Heart left ventricle (tissue), 16 donors: ENCODE results near the gene GNG7. TPM values are rescaled to one million over a fixed set of nuclear protein-coding genes. Genes with fewer than 3 reads are reported as not detected.

Experiments used
- ATAC-seq, 4 donors: fragments of 200-7000 bp; cut with Tn5 transposase; one replicate each; pipeline ENCODE4 v1.9.1; 2020 to 2022; ENCODE audit warnings: moderate library complexity in 4 of 4, mild to moderate bottlenecking in 3 of 4, moderate number of reproducible peaks in 1 of 4
- DNase-seq, 5 donors: peaks; one replicate each; pipeline ENCODE4 v3.0.0-alpha.2; 2020
- H3K27ac ChIP-seq, 12 donors: fragments of 200-600 bp; sonication (generic) in 4 of 12; one replicate each; pipeline versions ENCODE4 v1.5.0 to v1.8.0; 2016 to 2022; ENCODE audit warnings: mild to moderate bottlenecking in 2 of 12
- H3K27me3 ChIP-seq, 9 donors: fragments of 200-600 bp; sonication (generic) in 2 of 9; one replicate each; pipeline versions ENCODE4 v1.5.1 to v1.8.0; 2016 to 2022; ENCODE audit warnings: mild to moderate bottlenecking in 3 of 9
- H3K36me3 ChIP-seq, 9 donors: fragments of 200-600 bp; sonication (generic) in 2 of 9; one replicate each; pipeline versions ENCODE4 v1.5.0 to v1.8.0; 2018 to 2022; ENCODE audit warnings: mild to moderate bottlenecking in 2 of 9
- H3K4me1 ChIP-seq, 12 donors: fragments of 200-600 bp; sonication (generic) in 4 of 12; one replicate each; pipeline versions ENCODE4 v1.5.0 to v1.8.0; 2016 to 2022; ENCODE audit warnings: mild to moderate bottlenecking in 3 of 12
- H3K4me3 ChIP-seq, 12 donors: fragments of 200-600 bp; sonication (generic) in 4 of 12; one replicate each; pipeline versions ENCODE4 v1.5.0 to v1.8.0; 2017 to 2022; ENCODE audit warnings: mild to moderate bottlenecking in 9 of 12, moderate library complexity in 4 of 12
- H3K9me3 ChIP-seq, 12 donors: fragments of 200-600 bp; sonication (generic) in 4 of 12; one replicate each; pipeline versions ENCODE4 v1.5.0 to v1.8.0; 2016 to 2022; ENCODE audit warnings: mild to moderate bottlenecking in 1 of 12
- POLR2A ChIP-seq, 2 donors: fragments of 450-650 bp; IDR thresholded peaks; one replicate each; pipeline ENCODE4 v1.6.1; 2017; ENCODE audit warnings: antibody characterized with exemption in 2 of 2, mild to moderate bottlenecking in 2 of 2, moderate library complexity in 2 of 2
- WGBS, 4 donors: extraction: QIAGEN DNeasy Blood & Tissue Kit in 2 of 4; methylation state at CpG; one replicate each; pipeline versions ENCODE4 v1.1.5 to v1.1.7; 2013 to 2018; 5-methylcytosine and 5-hydroxymethylcytosine counted together
- intact Hi-C, 10 donors: fragments of 100-400 bp; cut with DNase I; formaldehyde crosslinking; loops; one replicate each; pipeline versions ENCODE4 v1.11.1 to v1.14.2; 2022
- polyA plus RNA-seq, 2 donors: library from polyadenylated mRNA; stranded (reverse); fragments of 200-250 nt; gene quantifications; one replicate each; pipeline ENCODE4 v1.2.3, GENCODE V29; 2013
- total RNA-seq, 9 donors: library from RNA; depleted of rRNA in 2 of 9; stranded (reverse); fragments of >200 nt in 2 of 9; fragmentation: NEBNext Ultra II Directional in 3 of 9; extraction: Animal tissue kit (Norgen Biotek cat#: 25700) in 3 of 9; gene quantifications; one replicate each; pipeline versions ENCODE4 v1.1.0 to v1.2.4, GENCODE V29; 2016 to 2023
- TF ChIP-seq, protein P1 (sequence below), 12 donors: fragments of 200-600 bp; sonication (generic) in 4 of 12; IDR thresholded peaks; one replicate each; pipeline versions ENCODE4 v1.5.0 to v1.8.0; 2018 to 2022; ENCODE audit warnings: antibody characterized with exemption in 12 of 12, mild to moderate bottlenecking in 5 of 12
- donor health status: ischemic (EF 13 %, LVEDD 7.1; RV severe dilation, severe dysfunction).
- donor health status: healthy with polysubstance abuse.
- donor health status: DM: no; HTN: yes; CAD: no.
- donor health status: DM: no; HTN: no; CAD: no.
- donor health status: ischemic (EF 25% LVEDD 6.9; RV normal size, moderate dysfunction).
- donor health status: ischemic (EF 25% LVEDD 5.7; RV mildly dilated, moderate dysfunction).
- donor health status: healthy.
- donor health status: DM: yes; HTN: yes; CAD: no.
- donor health status: ischemic (EF 35%, LVEDD 5.7; RV mildly dilated, moderate dysfunction).
- donor health status: nonischemic (EF 11% LVEDD 7.7; RV severe dilation, severe dysfunction).
- donor health status: DM: yes; HTN: yes; CAD: no.
- donor health status: PGD.
- donor health status: ischemic (EF 29% LVEDD 5.4; RV normal size, mild dysfunction).
- donor health status: nonischemic (EF 23%, LVEDD 6.1; RV moderate dilation, normal function).

GNG7 gene
- total and polyA plus RNA-seq, 11 donors: 11.7 to 46.4 (median 24.0) TPM

DNA sequence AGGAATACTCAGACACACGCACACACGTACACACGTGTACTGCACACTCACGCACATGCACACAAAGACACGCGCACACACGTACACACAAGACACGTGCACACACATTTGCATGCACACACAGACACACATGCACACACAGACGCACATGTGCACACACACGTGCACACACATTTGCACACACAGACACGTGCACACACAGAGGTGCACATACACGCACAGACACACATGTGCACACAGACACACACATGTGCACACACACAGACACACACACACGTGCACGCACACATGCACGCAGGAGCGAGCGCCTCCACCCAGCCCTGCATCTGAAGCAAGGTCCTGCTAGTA, 145.4 kb downstream of the GNG7 start:
- no peak for ATAC-seq
- no peak overlapping the region for H3K4me3 ChIP-seq
- TF ChIP-seq, protein P1, sequence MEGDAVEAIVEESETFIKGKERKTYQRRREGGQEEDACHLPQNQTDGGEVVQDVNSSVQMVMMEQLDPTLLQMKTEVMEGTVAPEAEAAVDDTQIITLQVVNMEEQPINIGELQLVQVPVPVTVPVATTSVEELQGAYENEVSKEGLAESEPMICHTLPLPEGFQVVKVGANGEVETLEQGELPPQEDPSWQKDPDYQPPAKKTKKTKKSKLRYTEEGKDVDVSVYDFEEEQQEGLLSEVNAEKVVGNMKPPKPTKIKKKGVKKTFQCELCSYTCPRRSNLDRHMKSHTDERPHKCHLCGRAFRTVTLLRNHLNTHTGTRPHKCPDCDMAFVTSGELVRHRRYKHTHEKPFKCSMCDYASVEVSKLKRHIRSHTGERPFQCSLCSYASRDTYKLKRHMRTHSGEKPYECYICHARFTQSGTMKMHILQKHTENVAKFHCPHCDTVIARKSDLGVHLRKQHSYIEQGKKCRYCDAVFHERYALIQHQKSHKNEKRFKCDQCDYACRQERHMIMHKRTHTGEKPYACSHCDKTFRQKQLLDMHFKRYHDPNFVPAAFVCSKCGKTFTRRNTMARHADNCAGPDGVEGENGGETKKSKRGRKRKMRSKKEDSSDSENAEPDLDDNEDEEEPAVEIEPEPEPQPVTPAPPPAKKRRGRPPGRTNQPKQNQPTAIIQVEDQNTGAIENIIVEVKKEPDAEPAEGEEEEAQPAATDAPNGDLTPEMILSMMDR (IDR thresholded peaks at IDR 0.05): no peak
- no peak for TF ChIP-seq POLR2A (IDR thresholded peaks at IDR 0.05)
- H3K36me3 ChIP-seq: no peaks in the 10 kb centered on the region
- H3K9me3 ChIP-seq: no peaks in the 10 kb centered on the region
- intact Hi-C loops: no loop called here
- no peaks in the 10 kb centered on the region for H3K27me3 ChIP-seq
- peaks cover 0 to 27% (median 3%) of the 10 kb centered on the region in 12 donors for H3K4me1 ChIP-seq
- DNase-seq: peak in 1 of 5 donors; percentile 34
- WGBS, 4 donors: 90 to 97% (median 93%) methylated on average over 17 of the region's 17 CpGs
- H3K27ac ChIP-seq: no peak overlapping the region

DNA sequence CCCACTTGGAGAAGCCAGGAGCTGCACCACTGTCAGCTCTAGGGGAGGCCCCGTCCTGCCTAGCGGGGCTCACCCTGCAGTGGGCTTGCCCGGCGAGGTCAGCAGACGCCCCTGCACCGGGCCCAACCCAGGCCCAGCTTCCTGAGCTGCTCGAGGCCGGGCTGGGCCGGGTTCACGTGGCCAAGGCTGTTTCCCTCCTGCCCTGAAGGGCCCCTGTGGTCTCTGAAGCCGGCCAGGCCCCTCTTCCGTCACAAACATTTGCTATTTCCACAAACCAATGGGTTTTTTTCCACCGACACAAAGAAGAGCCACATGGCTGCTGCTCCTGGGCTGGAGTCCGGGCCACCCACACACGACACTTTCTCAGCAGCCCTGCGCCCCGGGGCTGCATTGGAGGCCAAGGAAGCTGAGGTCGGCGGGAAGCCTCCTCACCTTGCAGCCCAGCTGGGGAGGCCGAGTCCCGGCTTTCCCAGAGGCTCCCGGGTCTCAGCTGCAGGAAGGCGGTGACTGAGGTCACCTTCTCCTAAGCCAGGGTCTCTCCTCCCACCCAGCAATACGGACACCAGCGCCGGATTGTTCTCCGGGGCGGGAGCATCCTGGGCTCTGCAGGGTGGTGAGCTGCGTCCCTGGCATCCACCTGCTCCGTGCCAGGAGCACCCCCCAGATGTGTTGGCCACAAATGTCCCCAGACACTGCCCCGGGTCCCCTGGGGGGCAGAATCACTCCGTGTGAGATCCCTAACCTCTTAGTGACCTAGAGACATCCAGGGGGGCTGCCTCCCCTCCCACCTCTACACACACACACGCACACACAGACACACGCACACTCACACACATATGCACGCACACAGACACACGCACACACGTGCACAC, 146.0 kb downstream of the GNG7 start:
- Histone ChIP-seq H3K4me3 (no peak overlapping the region), H3K27me3 (no peaks in the 10 kb centered on the region), H3K9me3 (no peaks in the 10 kb centered on the region), H3K4me1 (peaks cover 0 to 26% (median 3%) of the 10 kb centered on the region in 12 donors), H3K27ac (no peak overlapping the region), H3K36me3 (no peaks in the 10 kb centered on the region)
- WGBS, 4 donors: 70 to 77% (median 74%) methylated on average over 24 to 37 of the region's 37 CpGs
- intact Hi-C loops: no loop called here
- DNase-seq (peak in 1 of 5 donors; percentile 42), ATAC-seq (peak in 2 of 4 donors; percentile 18 to 23)
- no peak for TF ChIP-seq POLR2A (IDR thresholded peaks at IDR 0.05)
- TF ChIP-seq, protein P1 (IDR thresholded peaks at IDR 0.05): no peak

GRCh38 chr19:2555422-2556220, 146.9 kb downstream of the GNG7 start:
- no peak overlapping the region for H3K27ac ChIP-seq
- TF ChIP-seq, protein P1 (IDR thresholded peaks at IDR 0.05): no peak
- no peak for TF ChIP-seq POLR2A (IDR thresholded peaks at IDR 0.05)
- ATAC-seq: peak in 1 of 4 donors; percentile 9
- WGBS, 4 donors: 78 to 87% (median 83%) methylated on average over 33 to 42 of the region's 42 CpGs
- DNase-seq: peak in 1 of 5 donors; percentile 62
- no peaks in the 10 kb centered on the region for H3K36me3 ChIP-seq
- H3K4me1 ChIP-seq: peaks cover 0 to 30% (median 8%) of the 10 kb centered on the region in 12 donors
- no peak overlapping the region for H3K4me3 ChIP-seq
- H3K27me3 ChIP-seq: no peaks in the 10 kb centered on the region
- no peaks in the 10 kb centered on the region for H3K9me3 ChIP-seq
- intact Hi-C loops: no loop called here

DNA sequence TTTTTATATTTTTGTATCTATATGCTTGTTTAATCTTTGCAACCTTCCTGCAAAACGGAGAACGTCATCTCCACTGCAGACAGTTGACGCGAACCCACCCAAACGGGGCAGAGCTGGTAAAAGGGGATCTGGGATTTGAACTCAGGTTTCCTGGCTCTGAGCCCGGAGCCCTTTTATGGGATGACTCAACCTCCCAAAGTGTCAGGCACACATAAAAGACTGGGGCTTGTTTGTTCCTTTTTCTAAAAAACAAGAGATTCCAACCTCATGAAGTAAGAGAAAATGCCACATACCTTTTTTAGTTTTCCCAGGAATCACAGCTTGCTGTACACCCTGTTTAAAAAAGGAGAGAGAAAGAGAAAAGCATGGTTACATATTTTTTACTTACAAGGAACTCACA, 147.6 kb downstream of the GNG7 start:
- Histone ChIP-seq H3K4me3 (no peak overlapping the region), H3K4me1 (peaks cover 0 to 37% (median 14%) of the 10 kb centered on the region in 12 donors), H3K27ac (no peak overlapping the region), H3K9me3 (no peaks in the 10 kb centered on the region), H3K36me3 (no peaks in the 10 kb centered on the region), H3K27me3 (no peaks in the 10 kb centered on the region)
- DNase-seq: no peak
- TF ChIP-seq, protein P1 (IDR thresholded peaks at IDR 0.05): no peak
- TF ChIP-seq POLR2A (IDR thresholded peaks at IDR 0.05): no peak
- 66 to 78% (median 69%) methylated on average over 6 of the region's 6 CpGs for WGBS, 4 donors
- intact Hi-C loops: no loop called here
- no peak for ATAC-seq
